ENCODE data around the gene TRIP12.

The TRIP12 gene

DNA sequence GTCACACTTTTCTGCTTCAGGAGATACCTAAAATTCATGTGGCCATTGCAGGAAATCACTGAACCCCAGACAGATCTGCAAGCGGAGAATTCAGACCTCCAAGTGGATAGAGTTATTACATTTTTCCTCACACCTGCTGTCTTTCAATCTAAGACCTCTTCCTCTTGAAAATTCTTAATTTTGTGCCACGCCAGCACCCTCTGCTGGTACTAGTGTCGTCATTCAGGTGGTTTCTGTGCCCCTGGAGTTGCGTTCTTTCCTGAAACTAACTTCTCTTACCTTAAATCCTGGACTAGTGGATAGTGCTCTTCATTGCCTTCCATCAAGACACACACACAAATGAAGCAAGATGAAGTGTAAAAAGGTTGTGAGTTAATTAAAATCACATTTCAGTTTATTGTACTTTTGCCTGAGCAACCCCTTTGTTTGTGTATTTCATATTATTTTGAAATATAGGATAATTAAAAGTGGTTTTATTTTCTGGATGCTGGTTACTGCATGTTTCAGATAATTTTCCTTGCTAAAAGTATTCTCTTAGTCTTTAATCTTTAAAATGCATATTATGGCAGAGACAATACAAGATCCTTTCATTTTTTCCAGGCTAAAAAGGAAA is 205.8 kb downstream of the TRIP12 start:
- DNase-seq (ENCODE audit: low spot score): peak; percentile 53

GRCh38 chr2:229714736-229715541 is 206.9 kb downstream of the TRIP12 start:
- no peak for DNase-seq (ENCODE audit: low spot score)

GRCh38 chr2:229714080-229714735 is 207.6 kb downstream of the TRIP12 start, which contains the start of gene DNER:
Gene DNER, minus strand, starts transcription at chr2:229714555. Its CDS starts 132 bp downstream, at chr2:229714423.
- no peak for DNase-seq (ENCODE audit: low spot score)
